ENCODE results near the gene VWF. TPM values are rescaled to one million over a fixed set of nuclear protein-coding genes. Genes with fewer than 3 reads are reported as not detected.

Gene VWF
- total and polyA plus RNA-seq, 10 of the 15 experiments (the other 5 are each of a cell fraction or from before 2014, with no cell fraction given) = 0.08 to 0.23 TPM; not detected in 8

DNA sequence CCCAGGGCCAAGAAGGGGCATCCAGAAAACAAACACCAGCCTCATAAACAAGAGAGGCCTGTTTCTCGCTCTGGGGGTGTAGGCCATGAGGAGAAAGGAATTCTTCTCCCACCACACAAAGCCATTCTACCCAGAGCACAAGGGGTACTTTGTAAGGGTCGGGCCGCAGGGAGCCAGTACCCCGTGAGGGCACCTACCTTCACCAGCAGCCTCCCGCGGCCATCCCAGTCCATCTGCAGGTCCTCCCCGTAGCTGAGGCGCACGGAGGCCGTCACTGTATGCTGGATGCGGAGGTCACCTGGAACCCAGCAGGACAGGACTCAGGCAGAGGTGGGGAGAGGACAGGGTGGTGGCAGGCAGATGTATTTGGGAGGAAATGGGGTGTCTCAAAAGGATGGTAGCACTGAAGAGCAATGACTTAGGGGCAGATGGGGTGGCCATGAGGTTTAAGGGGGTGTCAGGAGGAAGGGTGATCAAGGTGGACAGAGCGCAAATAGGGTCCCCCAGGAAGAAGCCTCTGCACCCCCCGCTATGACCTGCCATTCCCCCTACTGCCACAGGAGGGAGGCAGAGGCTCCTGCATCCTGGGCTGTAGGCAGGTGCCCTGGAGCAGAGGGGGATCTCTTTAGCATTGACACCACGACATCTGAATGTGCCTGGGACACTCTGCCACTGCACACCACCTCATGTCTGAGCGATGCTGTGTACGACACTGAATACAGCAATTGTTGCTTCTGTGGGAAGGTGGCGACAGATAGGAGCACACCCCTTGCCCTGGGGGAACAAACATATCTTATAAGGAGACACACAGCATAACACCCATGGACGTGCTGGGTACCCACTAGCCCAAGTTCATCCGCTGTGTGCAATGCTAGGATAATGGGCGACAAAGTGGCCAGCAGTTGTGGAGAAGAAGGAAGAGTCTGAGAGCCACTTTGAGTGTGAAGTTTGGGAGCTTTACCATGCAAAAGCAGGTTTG is 61.4 kb downstream of the VWF start:
- ChIA-PET RAD21 (ENCODE audit: unreplicated experiment) (no interaction called here), POLR2A (no interaction called here), CTCF (interaction anchor here (0.9 to 2.5 kb wide), 3 partner anchors 133 to 221 kb away, joined by 5 to 6 read pairs (median 5); no protein-coding TSS in a partner anchor), SMC1A (ENCODE audit: uncharacterized antibody, unreplicated experiment) (no interaction called here)
- Histone ChIP-seq H3K36me3 (ENCODE audit: control insufficient read depth in 2 of 2, insufficient read depth in 2 of 2, low read length in 1 of 2) (no peaks in the 10 kb centered on the region), H3K79me2 (ENCODE audit: control insufficient read depth, insufficient read depth, low read length) (no peaks in the 10 kb centered on the region), H3K4me3 (no peak overlapping the region), H2AFZ (ENCODE audit: control insufficient read depth, low read depth, low read length) (no peak overlapping the region), H3K9ac (ENCODE audit: control insufficient read depth, insufficient read depth, low read length) (no peak overlapping the region), H3K4me1 (ENCODE audit: control insufficient read depth, insufficient read depth, low read length) (no peaks in the 10 kb centered on the region), H3K27ac (ENCODE audit: control insufficient read depth, insufficient read depth) (no peak overlapping the region), H3K4me2 (ENCODE audit: control insufficient read depth, insufficient read depth) (no peak overlapping the region), H4K20me1 (ENCODE audit: control insufficient read depth, insufficient read depth) (no peaks in the 10 kb centered on the region), H3K9me3 (replicated peaks; ENCODE audit: control insufficient read depth, insufficient read depth, low read length) (no peaks in the 10 kb centered on the region), H3K27me3 (replicated peaks in 1 of 2; ENCODE audit: control insufficient read depth in 2 of 2, insufficient read depth in 2 of 2, low read length in 1 of 2) (no peaks in the 10 kb centered on the region; a peak in 1 of 4 replicates)
- FAIRE-seq = no peak
- 26% methylated on average over 20 of the region's 20 CpGs for WGBS (ENCODE audit: insufficient coverage, insufficient replicate concordance, low lambda C conversion rate, missing lambda C conversion rate)
- ATAC-seq = peak; percentile 96
- no peak for DNase-seq (ENCODE audit: low read depth, low spot score)
- TF ChIP-seq YY1 (IDR thresholded peaks at IDR 0.05; ENCODE audit: low read depth, low read length) (0 out of 2 replicates have a peak, but pooled peaks have one; percentile 42), SMC3 (IDR thresholded peaks at IDR 0.05; ENCODE audit: borderline replicate concordance, low read length) (peak; percentile 87), POLR2AphosphoS5 (IDR thresholded peaks at IDR 0.05; ENCODE audit: low read length) (no peak), BHLHE40 (IDR thresholded peaks at IDR 0.05; ENCODE audit: borderline replicate concordance in 1 of 2, low read depth in 2 of 2, low read length in 1 of 2) (peak in 1 of 2 experiments; percentile 25; a peak in 1 of 4 replicates), RB1 (IDR thresholded peaks at IDR 0.05; ENCODE audit: borderline replicate concordance) (peak; percentile 70; the same call in 1 of the 2 replicates), PAX5 (IDR thresholded peaks at IDR 0.05; ENCODE audit: borderline replicate concordance, low read depth, low read length) (no peak), IRF4 (IDR thresholded peaks at IDR 0.05; ENCODE audit: low read depth, low read length) (0 out of 2 replicates have a peak, but pooled peaks have one; percentile 32), RAD21 (IDR thresholded peaks at IDR 0.05; ENCODE audit: insufficient read depth, low read depth, low read length) (peak; percentile 94)
- TF ChIP-seq, protein P1, sequence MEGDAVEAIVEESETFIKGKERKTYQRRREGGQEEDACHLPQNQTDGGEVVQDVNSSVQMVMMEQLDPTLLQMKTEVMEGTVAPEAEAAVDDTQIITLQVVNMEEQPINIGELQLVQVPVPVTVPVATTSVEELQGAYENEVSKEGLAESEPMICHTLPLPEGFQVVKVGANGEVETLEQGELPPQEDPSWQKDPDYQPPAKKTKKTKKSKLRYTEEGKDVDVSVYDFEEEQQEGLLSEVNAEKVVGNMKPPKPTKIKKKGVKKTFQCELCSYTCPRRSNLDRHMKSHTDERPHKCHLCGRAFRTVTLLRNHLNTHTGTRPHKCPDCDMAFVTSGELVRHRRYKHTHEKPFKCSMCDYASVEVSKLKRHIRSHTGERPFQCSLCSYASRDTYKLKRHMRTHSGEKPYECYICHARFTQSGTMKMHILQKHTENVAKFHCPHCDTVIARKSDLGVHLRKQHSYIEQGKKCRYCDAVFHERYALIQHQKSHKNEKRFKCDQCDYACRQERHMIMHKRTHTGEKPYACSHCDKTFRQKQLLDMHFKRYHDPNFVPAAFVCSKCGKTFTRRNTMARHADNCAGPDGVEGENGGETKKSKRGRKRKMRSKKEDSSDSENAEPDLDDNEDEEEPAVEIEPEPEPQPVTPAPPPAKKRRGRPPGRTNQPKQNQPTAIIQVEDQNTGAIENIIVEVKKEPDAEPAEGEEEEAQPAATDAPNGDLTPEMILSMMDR (IDR thresholded peaks at IDR 0.05 in 2 of 3, conservative IDR thresholded peaks at IDR 0.05 in 1 of 3; ENCODE audit: control insufficient read depth in 2 of 3, extremely low read depth in 1 of 3, insufficient read depth in 1 of 3, low read depth in 3 of 3, low read length in 3 of 3) = peak; percentile 83 to 96 (median 94)
- TF ChIP-seq, protein P2, sequence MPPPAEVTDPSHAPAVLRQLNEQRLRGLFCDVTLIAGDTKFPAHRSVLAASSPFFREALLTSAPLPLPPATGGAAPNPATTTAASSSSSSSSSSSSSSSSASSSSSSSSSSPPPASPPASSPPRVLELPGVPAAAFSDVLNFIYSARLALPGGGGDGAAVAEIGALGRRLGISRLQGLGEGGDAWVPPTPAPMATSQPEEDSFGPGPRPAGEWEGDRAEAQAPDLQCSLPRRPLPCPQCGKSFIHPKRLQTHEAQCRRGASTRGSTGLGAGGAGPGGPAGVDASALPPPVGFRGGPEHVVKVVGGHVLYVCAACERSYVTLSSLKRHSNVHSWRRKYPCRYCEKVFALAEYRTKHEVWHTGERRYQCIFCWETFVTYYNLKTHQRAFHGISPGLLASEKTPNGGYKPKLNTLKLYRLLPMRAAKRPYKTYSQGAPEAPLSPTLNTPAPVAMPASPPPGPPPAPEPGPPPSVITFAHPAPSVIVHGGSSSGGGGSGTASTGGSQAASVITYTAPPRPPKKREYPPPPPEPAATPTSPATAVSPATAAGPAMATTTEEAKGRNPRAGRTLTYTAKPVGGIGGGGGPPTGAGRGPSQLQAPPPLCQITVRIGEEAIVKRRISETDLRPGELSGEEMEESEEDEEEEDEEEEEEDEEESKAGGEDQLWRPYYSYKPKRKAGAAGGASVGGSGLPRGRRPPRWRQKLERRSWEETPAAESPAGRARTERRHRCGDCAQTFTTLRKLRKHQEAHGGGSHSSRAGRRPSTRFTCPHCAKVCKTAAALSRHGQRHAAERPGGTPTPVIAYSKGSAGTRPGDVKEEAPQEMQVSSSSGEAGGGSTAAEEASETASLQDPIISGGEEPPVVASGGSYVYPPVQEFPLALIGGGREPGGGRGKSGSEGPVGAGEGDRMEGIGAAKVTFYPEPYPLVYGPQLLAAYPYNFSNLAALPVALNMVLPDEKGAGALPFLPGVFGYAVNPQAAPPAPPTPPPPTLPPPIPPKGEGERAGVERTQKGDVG (CRISPR knock-in tag; IDR thresholded peaks at IDR 0.05) = no peak
- intact Hi-C loops (cut with micrococcal nuclease; ENCODE audit: unreplicated experiment) (loop anchor here (1.0 to 2.0 kb wide), 2 partner anchors 132 to 222 kb away; no protein-coding TSS in a partner anchor), in situ Hi-C loops (cut with MboI) (loop anchor here (5.0 kb wide), 1 partner anchor 224 kb away; no protein-coding TSS in a partner anchor)
- no TSS peak for BruUV-seq (replicated peaks)
